HTERT RPE-1 (cell line): ENCODE results near the gene CCNI.
"Not testable (repeated sequence)": the region's sequence is repeated elsewhere in the genome, so short reads cannot be mapped to it uniquely, and the experiment has no call there.

Source experiments
- in situ Hi-C: fragments of 300-500 bp; cut with MboI; formaldehyde crosslinking; loops from 4 replicates; pipeline ENCODE4 v1.14.3; 2020; ENCODE audit warnings: low sequenced_read_pairs

Gene CCNI

DNA sequence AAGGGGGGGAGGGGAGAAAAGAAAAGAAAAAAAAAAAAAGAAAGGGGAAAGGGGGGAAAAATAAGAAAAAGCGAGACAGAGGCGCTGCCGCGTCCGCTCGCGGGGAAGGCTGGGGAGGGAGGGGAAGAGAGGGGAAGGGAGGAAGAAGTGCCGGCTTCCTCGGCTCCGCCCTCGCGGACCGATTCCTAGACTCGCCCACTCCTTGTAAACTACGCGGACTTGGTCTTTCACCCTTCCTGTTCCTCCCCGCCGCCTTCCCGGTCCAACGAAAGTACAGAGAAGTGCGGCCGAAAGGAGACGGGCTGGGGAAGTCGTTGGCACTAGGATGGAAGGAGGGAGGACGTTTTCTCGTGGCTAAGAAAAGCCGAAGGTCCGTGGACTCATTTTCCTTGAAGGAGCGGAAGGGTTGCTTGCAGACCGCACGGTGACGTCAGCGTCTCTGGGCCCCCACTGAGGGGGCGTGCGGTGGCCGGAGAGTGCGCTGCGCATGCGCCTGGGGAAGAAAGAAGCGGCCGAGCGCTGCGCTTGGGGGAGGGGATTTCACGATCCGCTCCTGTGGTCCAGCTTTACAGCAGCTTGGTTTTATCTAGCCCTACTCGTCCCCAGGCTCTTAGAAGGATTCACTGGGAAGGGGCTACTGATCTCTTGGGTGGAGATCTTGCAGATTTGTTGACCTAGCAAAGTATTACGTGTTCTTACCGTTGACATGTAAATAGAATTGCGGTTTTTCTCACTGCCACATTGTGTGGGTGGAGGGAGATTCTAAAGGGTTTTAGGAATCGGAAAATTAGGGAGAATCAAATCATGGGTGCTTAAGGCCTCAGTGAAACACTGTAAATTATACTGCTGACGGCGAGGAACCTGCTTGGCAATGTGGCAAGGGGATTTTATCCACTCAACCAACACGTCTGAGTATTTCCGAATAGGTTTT lies at the start of gene CCNI:
CCNI (minus strand) TSS at position 121 of the 931 bp plus-strand sequence. CDS start 9,627 bp downstream, outside the sequence.
- in situ Hi-C loops = no loop called here

- in situ Hi-C loops = no loop called here
Measured at GRCh38 chr4:77124576-77124975, 48.8 kb upstream of the CCNI start.

DNA sequence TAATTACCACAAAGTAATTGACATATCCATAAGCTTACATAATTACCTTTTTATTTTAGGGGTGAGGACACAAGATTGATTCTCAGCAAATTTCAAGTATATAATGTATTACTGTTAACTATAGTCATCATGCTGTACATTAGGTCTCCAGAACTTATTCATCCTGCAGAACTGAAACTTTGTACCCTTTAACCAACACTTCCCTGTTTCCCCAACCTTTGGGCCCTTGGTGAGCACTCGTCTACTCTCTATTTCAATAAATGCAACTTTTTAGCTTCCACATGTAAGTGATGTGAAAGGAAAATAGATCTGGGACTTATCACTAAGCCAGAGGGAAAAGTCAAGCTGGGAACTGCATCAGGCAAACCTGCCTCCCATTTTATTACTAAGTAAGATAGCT lies 47.6 kb upstream of the CCNI start:
- in situ Hi-C loops = no loop called here

DNA sequence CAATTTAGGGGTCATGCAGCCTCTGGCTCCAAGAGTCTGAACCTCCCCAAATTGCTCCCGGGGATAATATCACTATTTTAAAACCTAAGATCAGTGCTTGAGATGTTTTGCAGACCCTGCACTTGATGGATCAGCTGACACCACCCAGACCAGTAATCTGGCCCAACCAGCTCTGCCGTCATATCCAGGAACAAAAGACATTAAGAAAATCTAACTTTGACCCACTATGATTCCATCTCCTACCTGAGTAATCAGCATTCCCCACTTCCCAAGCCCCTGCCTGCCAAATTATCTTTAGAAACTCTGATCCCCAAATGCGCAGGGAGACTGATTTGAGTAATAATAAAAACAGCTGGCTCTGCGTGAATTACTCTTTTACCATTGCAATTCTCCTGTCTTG lies 46.9 kb upstream of the CCNI start:
- in situ Hi-C loops = no loop called here

DNA sequence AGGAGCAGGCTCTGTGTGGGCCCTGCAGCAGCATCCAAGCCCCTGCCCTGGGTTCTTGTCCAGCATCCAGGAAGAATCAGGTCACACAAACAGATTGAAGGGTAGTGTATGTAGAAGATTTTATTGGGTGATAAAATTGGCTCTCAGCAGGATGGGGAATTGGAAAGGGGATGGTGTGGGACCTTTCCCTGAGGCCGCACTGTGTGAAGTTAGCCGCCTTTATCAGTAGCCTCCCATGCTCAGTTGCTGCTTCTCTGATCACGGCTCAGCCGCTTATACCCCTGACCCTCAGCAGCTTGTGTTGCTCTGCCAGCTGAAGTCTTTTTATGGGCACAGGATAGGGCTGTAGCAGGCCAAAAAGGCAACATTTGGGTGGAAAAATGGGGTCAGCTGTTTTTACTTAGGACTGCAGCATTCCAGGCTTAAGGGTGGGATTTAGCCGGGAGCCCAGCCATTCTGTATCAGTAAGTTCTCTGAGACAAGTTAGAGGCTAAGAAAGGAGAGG lies 46.0 kb upstream of the CCNI start:
- in situ Hi-C loops = no loop called here

GRCh38 chr4:77120886-77121508 lies 45.2 kb upstream of the CCNI start:
- in situ Hi-C loops = no loop called here

DNA sequence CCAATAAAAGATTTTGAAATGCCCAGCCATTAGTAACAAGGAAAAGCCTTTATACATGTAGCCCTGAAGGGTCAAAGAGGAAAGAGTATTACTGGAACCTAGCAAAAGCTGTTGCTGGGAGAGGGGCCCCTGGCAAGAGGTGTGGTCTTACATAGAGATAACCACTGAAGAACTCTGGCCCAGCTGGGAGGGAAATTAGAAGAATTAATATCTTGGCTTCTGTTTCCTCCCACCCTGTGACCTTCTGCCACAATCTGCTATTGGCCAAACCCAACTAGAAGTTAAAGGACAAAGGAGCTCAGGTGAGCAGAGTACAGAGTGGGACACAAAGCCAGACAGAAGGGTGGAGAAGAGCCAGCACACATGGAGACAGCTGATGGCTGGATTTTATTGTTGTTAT lies 41.9 kb upstream of the CCNI start:
- in situ Hi-C loops = no loop called here

DNA sequence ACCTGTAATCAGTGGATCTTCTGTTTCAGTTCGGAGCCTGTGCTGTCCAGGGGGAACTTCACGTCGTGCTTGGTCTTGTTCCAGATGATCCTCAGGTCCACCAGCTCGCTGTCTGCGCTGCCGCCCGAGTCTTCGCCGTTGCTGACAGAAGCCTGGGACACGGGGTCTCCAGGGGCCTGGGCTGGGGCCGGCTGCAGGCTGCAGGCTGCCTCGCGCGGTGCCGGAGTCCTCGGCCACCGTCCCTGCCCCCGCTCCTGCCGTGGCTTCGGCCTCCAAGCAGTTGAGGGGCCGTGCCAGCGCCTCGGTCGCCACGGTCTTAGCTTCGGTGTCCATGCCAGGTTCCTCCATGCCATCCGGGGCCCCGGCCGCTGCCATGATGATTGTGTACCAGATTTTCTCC lies 37.3 kb upstream of the CCNI start:
- in situ Hi-C loops = no loop called here

DNA sequence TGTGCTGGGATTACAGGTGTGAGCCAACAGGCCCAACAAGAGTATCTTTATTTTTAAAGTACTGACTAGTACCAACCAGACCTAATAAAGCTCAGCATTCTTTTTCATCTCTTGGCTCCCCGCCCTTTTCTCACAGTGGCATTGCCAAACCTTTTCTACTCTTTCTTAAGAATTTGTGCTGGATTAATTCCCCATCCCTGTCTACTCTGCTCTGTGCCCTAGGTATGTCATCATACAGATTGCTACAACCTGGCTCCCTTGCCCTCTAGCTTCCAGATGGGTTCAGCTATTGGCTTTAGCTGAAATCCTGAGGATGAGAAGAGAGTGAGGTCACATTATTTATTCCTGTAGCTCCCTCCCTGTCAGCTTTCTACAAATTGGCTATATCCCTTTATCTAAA lies 34.9 kb upstream of the CCNI start:
- in situ Hi-C loops = no loop called here

- in situ Hi-C loops = no loop called here
Measured at GRCh38 chr4:77104791-77105540, 29.2 kb upstream of the CCNI start.

DNA sequence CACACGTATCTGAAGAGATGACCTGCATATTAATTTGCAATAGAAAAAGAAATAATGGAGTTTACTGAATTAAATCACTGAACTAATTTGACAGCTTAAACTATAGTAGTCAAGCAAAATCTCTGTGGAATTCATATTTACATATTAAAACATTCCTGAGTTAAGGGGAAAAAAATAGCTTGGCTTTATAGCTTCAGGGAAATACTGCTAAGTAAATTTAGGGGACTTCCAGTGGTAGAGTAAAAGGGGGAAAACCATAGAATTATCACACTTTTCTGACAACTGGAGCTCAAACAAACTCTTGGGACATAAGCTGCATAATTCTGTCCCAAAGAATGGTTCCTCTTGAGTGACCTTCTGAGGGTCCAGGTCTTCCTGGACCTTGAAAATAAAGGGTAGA lies 28.6 kb upstream of the CCNI start:
- in situ Hi-C loops = no loop called here

DNA sequence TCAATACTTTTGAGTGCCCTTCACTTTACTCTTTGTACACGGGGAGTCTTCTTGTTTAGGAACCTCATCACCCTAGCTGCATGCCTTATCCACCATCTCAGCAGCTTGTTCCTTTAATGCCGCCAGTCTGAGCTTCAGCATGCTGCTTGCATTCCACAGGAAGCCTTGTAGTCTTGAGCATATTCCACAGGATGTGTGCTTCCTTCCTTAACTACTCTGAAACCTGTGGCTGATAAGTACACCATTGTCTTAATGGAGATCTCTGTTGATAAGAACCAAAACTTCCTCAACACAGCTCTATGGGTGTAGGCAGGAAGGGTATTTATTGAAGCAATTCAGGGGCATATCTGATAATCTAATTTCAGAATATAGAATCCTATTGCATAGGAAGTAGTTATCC lies 24.4 kb upstream of the CCNI start:
- in situ Hi-C loops = no loop called here

GRCh38 chr4:77097611-77098010 lies 21.8 kb upstream of the CCNI start:
- in situ Hi-C loops = no loop called here

GRCh38 chr4:77095101-77095821 lies 19.5 kb upstream of the CCNI start:
- in situ Hi-C loops = no loop called here

DNA sequence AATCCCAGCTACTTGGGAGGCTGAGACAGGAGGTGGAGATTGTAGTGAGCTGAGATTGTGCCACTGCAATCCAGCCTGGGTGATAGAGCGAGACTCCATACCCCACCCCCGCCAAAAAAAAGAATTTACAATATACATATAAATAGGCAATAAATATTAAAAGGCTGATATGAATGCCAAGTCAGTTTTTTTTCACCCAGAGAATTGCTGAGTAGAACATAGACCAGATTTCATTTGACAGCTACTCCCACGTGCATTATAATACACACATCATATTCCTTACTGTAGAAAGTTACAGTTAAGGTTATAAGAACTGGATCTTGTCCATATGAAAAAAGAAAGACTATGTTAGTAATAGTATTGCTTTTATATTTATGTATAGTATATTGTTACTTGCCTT lies 18.7 kb upstream of the CCNI start:
- in situ Hi-C loops = no loop called here

DNA sequence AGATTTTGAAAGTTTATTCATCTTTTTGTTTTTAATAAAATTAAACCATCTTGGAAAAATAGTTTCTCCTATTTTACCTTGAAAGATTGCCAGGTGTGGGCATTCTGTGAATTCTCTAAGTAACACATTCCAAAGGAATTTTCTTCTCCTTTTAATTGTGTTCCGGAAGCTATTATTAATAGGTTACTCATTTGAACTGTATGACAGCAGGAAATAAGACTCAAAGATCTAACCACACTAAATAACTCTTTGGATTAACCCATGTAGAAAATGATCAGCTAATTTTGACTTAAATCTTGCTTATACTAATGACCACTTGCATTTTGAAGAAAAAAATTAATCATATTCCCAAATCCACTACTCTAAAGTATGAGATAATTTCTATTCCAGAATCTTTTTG lies 17.6 kb upstream of the CCNI start:
- in situ Hi-C loops = no loop called here

DNA sequence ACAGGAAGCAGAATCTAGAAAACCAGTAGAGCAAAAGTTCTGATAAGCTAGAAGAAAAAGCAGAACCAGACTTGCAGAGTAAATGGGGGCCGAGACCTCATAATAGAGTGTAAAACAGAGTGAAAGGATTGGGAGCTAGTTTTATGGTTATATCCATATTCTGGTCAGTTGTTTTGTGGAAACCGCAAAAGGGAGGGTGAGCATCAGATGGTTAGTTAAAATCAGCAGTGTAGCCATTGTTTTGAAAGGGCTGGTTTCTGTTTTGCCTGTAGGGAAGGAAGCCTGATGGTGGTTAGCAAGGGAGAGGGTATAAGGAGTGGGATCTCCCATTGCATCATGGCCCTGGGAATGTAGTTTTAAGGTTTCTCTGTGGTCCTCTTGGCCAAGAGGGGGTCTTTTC lies 17.2 kb upstream of the CCNI start:
- in situ Hi-C loops = no loop called here

DNA sequence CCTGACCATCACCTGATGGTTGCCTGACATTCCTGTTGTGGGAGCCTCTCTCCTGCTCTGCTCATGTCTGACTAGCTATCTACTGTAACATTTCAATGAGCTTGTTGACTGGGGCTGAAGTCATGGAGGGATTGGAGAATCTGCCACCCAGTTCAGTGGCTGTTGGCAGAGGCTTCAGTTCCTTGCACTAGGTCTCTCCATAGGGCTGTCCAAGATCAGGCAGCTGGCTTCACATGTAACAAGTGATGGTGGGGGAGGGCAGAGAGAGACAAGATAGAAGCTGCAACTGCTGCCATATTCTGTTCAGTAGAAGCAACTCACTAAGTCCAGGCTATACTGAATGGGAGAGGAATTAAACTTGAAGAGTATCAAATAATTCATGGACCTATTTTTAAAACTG lies 14.1 kb upstream of the CCNI start:
- in situ Hi-C loops = no loop called here

- in situ Hi-C loops = not testable (repeated sequence)
Measured at GRCh38 chr4:77087027-77087426, 11.2 kb upstream of the CCNI start.

- in situ Hi-C loops = no loop called here
Measured at GRCh38 chr4:77084019-77084639, 8.3 kb upstream of the CCNI start.
